ENCODE measurements around the gene ARHGAP4.

Gene ARHGAP4

DNA sequence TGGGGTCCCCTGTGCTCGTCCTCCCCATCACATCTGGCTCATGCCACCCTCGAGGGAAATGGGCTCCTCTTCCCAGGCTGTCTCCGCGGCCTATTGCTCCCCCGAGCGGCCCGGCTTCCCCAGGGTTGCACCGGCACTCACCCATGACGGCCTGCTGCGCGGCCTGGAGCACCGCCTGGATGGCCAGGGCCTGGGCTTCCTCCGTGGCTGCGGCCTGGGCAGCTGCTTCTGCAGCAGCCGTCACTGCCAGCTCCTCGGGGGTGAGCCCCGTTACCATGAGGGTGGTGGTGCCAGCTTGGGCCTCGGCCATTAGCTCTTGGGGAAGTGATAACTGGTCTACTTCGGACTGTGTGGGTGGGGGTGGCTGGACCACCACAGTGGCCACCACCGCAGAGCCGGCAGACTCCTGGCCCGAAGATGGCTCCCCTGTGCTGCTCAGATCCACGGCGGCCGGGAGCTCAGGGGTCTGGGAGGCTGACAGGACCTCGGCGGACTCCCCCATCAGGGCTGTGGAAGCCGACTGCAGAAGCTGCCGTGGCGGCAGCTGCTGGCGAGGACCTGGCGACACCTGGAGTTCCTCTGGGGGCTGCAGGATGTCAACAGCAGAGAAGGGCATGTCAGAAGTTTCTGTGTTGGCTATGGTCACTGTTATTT lies 26.4 kb upstream of the ARHGAP4 start:
- Histone ChIP-seq H3K4me3 (ENCODE audit: low read length) (no peak overlapping the region), H3K9me3 (ENCODE audit: insufficient read depth, low read depth, low read length) (no peaks in the 10 kb centered on the region), H3K27me3 (ENCODE audit: insufficient read depth, low read length) (no peaks in the 10 kb centered on the region), H3K4me1 (ENCODE audit: insufficient read depth, low read length) (0 out of 2 replicates have a peak, but pooled peaks cover 4% of the 10 kb centered on the region), H3K9ac (ENCODE audit: low read depth, low read length) (no peak overlapping the region), H3K36me3 (ENCODE audit: insufficient read depth, low read length) (peaks cover 86% of the 10 kb centered on the region), H3K27ac (ENCODE audit: low read depth, low read length) (peak overlapping the region; percentile 79)
- WGBS: 95% methylated on average over 32 of the region's 32 CpGs

DNA sequence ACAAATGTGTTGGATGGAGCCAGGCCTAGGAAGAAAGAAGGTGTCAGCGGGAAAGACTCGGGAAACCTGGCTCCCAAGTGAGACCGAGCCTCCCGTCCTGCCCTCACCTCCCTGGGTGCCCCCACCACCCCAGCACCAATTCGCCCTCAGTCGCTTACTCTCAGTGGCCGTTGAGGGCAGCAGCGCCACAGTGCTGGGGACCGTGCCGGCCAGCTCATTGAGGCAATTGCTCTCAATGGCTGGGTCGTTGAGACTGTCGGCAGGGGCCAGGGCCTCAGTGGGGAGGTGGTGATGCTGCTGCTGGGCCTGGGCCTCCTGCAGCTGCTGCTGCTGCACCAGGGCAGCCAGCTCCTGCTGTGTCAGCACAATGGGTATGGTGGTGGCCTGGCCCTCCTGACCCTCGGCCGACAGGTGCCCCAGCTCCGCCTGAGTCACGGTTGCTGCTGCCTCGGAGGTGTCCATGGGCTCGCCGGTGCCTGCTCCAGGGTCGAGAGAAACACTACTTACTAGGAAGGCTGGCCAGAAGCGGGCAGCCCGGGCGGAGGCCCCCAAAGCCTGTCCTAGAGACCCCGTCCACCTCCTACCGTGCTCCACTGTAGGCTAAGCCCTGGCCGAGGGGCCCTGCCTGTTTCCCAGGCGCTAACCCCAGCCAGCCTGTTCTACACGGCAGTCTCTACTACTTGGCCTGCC lies 25.8 kb upstream of the ARHGAP4 start:
- Histone ChIP-seq H3K9me3 (ENCODE audit: insufficient read depth, low read depth, low read length) (no peaks in the 10 kb centered on the region), H3K4me3 (ENCODE audit: low read length) (no peak overlapping the region), H3K36me3 (ENCODE audit: insufficient read depth, low read length) (peaks cover 83% of the 10 kb centered on the region), H3K9ac (ENCODE audit: low read depth, low read length) (no peak overlapping the region), H3K27me3 (ENCODE audit: insufficient read depth, low read length) (no peaks in the 10 kb centered on the region), H3K4me1 (ENCODE audit: insufficient read depth, low read length) (0 out of 2 replicates have a peak, but pooled peaks cover 5% of the 10 kb centered on the region), H3K27ac (ENCODE audit: low read depth, low read length) (no peak overlapping the region; the same call in 1 of the 2 replicates)
- WGBS: 94% methylated on average over 28 of the region's 28 CpGs

DNA sequence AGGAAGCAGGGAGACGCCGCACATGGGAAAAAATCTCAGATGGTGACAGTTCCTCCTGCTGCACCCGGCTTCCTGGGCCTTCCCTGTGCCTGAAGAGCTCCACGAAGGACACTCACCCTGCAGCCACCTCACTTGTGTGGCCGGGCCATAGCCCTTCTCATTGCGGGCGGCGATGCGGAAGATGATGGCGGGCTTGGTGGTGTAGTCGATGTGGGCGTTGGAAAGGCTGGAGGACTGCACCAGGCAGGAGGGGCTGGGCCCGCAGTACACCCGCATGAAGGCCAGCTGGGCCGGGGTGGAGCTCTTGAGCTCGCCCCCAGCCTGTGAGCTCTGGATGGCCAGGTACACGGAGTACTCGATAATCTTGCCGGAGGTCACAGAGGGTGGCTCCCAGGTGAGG lies 24.1 kb upstream of the ARHGAP4 start:
- no peak overlapping the region for H3K27ac ChIP-seq (ENCODE audit: low read depth, low read length)
- no peak overlapping the region for H3K9ac ChIP-seq (ENCODE audit: low read depth, low read length)
- no peaks in the 10 kb centered on the region for H3K27me3 ChIP-seq (ENCODE audit: insufficient read depth, low read length)
- 89% methylated on average over 19 of the region's 19 CpGs for WGBS
- 0 out of 2 replicates have a peak, but pooled peaks cover 5% of the 10 kb centered on the region for H3K4me1 ChIP-seq (ENCODE audit: insufficient read depth, low read length)
- no peaks in the 10 kb centered on the region for H3K9me3 ChIP-seq (ENCODE audit: insufficient read depth, low read depth, low read length)
- H3K4me3 ChIP-seq (ENCODE audit: low read length): no peak overlapping the region
- H3K36me3 ChIP-seq (ENCODE audit: insufficient read depth, low read length): peaks cover 66% of the 10 kb centered on the region

DNA sequence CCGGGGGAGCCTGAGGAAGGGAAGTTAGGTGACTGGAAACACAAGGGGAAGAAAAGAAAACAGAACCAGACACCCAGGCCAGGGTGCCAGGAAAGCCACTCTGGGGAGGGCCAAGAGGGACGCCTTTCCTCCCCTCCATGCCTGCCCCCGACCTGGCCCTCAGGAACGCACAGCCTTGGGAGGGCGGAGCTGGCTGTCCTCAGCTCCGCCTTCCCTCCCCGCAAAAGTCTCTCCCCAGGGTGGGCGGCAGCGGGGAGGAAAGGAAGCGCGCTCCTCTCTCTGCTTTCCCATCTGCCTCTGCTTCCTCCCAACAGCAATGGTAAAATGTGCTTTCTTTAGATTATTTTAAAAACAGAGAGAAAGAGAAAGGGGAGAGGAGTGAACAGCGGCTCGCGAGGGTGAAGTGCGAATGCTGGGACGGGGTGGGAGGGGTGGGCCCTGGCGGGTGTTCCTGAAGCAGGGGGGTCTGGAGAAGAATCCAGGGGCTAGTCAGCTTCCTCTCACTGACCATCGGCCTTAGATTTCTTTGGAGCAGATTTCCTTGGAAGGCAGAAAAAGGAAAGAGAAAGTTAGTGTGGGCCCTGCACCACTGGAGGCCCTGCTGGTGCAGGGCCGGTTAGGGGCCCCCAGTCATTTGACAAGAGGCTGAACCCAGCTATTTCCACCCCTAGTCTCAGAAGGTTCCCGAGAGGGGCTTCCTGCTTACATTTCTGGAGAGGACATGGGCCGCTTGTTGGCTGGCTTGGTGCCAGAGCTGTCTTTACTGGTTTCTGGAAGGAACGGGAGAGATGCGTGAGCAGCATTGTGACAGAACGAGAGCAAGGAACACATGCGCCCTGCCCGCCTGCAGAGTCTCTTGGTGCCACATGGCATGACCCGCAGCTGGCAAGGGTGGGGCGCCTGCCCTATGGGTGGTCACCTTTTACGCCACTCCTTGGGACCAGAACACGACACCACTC lies 23.1 kb upstream of the ARHGAP4 start:
- 77% methylated on average over 25 of the region's 30 CpGs for WGBS
- no peaks in the 10 kb centered on the region for H3K9me3 ChIP-seq (ENCODE audit: insufficient read depth, low read depth, low read length)
- no peak overlapping the region for H3K4me3 ChIP-seq (ENCODE audit: low read length)
- no peaks in the 10 kb centered on the region for H3K27me3 ChIP-seq (ENCODE audit: insufficient read depth, low read length)
- peak overlapping the region; percentile 84 for H3K27ac ChIP-seq (ENCODE audit: low read depth, low read length)
- peaks cover 56% of the 10 kb centered on the region for H3K36me3 ChIP-seq (ENCODE audit: insufficient read depth, low read length)
- H3K9ac ChIP-seq (ENCODE audit: low read depth, low read length): no peak overlapping the region
- 0 out of 2 replicates have a peak, but pooled peaks cover 5% of the 10 kb centered on the region for H3K4me1 ChIP-seq (ENCODE audit: insufficient read depth, low read length)

DNA sequence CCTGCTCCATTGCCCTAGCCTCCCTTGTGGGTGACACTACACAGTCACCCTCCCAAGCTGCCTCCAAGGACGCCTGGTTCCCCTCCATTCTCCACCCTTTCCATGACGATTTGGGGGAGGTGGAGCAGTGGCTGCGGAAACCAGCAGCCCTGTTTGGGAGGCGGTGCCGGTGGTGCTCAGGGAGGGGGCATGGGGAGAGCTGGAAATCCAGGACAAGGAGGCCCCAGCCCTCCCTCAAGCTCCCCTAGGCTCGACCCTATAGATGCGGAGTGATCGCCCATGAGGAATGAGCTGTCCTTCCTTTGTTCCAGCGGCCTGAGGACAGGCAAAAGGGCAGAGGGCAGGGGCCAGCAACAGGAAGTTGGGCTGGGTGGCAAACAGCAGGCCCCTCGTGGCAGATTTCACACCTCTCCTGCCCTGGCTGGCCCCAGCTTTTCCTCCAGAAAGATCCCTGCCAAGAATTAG lies 22.0 kb upstream of the ARHGAP4 start:
- Histone ChIP-seq H3K27me3 (ENCODE audit: insufficient read depth, low read length) (no peaks in the 10 kb centered on the region), H3K4me3 (ENCODE audit: low read length) (no peak overlapping the region), H3K9me3 (ENCODE audit: insufficient read depth, low read depth, low read length) (no peaks in the 10 kb centered on the region), H3K9ac (ENCODE audit: low read depth, low read length) (0 out of 2 replicates have a peak overlapping the region, but pooled peaks have one; percentile 19), H3K27ac (ENCODE audit: low read depth, low read length) (peak overlapping the region; percentile 84), H3K4me1 (ENCODE audit: insufficient read depth, low read length) (0 out of 2 replicates have a peak, but pooled peaks cover 5% of the 10 kb centered on the region), H3K36me3 (ENCODE audit: insufficient read depth, low read length) (peaks cover 46% of the 10 kb centered on the region)
- WGBS: 55% methylated on average over 5 of the region's 10 CpGs

DNA sequence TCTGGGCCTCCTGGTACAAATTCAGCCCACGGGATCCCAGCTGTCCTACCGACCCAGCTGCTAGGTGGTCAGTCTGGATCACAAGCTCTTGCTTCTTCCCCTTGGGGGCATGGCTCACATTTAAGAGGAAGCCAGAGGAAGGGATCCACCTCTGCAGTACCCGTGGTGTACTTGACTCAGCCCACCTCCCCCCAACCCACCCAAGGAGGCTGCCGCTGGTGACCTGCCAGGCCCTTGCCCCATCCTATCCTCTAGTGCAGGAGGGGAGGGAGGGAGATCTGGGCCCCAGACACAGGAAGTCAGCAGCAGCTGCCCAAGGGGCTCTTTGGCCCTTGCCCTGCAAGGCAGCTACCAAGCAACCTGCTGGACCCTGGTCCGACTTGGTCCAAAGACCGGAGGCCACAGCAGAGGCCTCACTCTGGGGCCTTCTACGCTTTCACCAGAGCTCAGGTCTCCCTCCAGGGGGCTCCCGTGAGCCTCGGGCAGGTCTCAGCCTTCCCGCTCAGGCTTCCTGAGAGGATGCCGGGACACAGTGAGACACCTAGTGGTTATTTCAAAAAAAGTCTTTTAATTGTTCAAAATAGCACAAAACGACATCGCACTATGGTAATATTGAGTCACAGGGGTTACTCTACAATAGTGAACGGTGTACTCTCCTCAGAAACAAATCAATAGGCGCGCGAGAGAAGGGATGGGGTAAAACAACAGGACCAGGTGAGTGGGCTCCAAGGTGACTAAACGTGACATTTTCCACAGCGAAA lies 21.1 kb upstream of the ARHGAP4 start:
- H3K9ac ChIP-seq (ENCODE audit: low read depth, low read length): no peak overlapping the region
- peak overlapping the region; percentile 84; the same call in 1 of the 2 replicates for H3K27ac ChIP-seq (ENCODE audit: low read depth, low read length)
- no peaks in the 10 kb centered on the region for H3K27me3 ChIP-seq (ENCODE audit: insufficient read depth, low read length)
- no peaks in the 10 kb centered on the region for H3K9me3 ChIP-seq (ENCODE audit: insufficient read depth, low read depth, low read length)
- 0 out of 2 replicates have a peak, but pooled peaks cover 5% of the 10 kb centered on the region for H3K4me1 ChIP-seq (ENCODE audit: insufficient read depth, low read length)
- no peak overlapping the region for H3K4me3 ChIP-seq (ENCODE audit: low read length)
- WGBS: 59% methylated on average over 13 of the region's 19 CpGs
- H3K36me3 ChIP-seq (ENCODE audit: insufficient read depth, low read length): peaks cover 38% of the 10 kb centered on the region

DNA sequence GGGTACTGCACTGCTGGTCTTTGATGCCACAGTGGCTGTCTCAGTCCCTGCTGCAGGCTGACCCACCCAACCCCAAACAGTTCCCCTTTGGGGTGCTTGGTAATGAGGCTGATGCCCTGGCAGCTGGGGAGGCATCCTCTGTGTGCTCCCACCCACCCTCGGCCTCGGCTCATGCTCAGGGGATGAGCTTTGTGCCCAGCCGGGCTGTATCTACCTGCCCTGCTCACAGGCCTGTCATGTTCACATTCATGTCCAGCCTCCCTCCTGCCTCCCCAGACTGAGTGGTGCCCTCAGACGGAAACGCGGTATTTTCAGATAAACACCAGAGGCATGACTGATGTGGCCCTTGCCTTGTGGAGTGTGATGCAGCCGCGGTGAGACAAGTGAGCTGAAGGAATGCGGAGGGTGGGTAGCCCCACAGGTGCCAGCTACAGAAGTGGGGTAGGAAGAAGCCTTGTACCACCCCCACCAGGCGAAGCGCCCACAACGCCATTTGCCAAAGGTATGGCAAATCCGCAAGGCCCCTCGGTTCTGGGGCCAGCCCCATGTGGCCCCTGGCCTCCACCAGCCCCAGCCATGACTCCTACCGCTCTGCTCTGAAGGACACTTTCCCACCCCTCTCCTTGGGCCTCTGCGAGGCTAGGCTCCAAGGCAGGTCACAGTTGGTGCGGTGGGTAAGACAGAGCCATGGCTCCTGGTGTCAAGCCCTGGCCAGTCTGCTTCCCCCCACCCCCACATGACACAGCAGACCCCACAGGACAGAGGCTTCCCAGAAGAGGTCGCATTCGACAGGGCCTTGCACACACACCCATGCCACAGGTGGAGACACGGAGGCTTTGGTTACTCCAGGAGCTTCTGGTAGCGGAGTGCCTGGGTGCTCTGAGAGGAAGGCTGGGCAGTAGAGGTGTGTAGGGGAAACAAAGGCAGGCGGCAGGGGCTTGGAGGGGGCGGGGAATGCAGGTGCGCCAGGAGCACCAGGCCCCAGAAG lies 20.2 kb upstream of the ARHGAP4 start:
- Histone ChIP-seq H3K9ac (ENCODE audit: low read depth, low read length) (no peak overlapping the region), H3K4me1 (ENCODE audit: insufficient read depth, low read length) (0 out of 2 replicates have a peak, but pooled peaks cover 5% of the 10 kb centered on the region), H3K9me3 (ENCODE audit: insufficient read depth, low read depth, low read length) (no peaks in the 10 kb centered on the region), H3K27ac (ENCODE audit: low read depth, low read length) (no peak overlapping the region), H3K4me3 (ENCODE audit: low read length) (no peak overlapping the region), H3K27me3 (ENCODE audit: insufficient read depth, low read length) (no peaks in the 10 kb centered on the region), H3K36me3 (ENCODE audit: insufficient read depth, low read length) (peaks cover 28% of the 10 kb centered on the region)
- 96% methylated on average over 24 of the region's 24 CpGs for WGBS

DNA sequence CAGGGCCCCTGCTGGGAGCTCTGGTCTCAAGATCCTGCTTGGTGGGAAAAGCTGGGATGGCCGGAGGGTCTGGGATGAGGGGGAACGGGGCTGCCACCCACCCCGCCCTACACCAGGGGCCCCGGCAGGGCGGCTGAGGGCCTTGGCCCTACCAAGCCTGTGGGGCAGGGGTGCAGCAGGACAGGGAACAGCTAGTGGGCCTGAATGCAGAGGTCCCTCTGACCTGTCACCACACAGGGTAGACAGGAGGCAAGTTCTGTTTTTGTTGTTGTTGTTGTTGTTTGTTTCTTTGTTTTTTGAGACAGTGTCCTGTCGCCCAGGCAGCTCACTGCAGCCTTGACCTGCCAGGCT lies 18.7 kb upstream of the ARHGAP4 start:
- H3K9me3 ChIP-seq (ENCODE audit: insufficient read depth, low read depth, low read length): no peaks in the 10 kb centered on the region
- H3K27me3 ChIP-seq (ENCODE audit: insufficient read depth, low read length): no peaks in the 10 kb centered on the region
- H3K36me3 ChIP-seq (ENCODE audit: insufficient read depth, low read length): peaks cover 14% of the 10 kb centered on the region
- no peak overlapping the region for H3K27ac ChIP-seq (ENCODE audit: low read depth, low read length)
- 0 out of 2 replicates have a peak overlapping the region, but pooled peaks have one; percentile 36 for H3K4me3 ChIP-seq (ENCODE audit: low read length)
- 34% methylated on average over 6 of the region's 6 CpGs for WGBS
- 0 out of 2 replicates have a peak, but pooled peaks cover 5% of the 10 kb centered on the region for H3K4me1 ChIP-seq (ENCODE audit: insufficient read depth, low read length)
- no peak overlapping the region for H3K9ac ChIP-seq (ENCODE audit: low read depth, low read length)

DNA sequence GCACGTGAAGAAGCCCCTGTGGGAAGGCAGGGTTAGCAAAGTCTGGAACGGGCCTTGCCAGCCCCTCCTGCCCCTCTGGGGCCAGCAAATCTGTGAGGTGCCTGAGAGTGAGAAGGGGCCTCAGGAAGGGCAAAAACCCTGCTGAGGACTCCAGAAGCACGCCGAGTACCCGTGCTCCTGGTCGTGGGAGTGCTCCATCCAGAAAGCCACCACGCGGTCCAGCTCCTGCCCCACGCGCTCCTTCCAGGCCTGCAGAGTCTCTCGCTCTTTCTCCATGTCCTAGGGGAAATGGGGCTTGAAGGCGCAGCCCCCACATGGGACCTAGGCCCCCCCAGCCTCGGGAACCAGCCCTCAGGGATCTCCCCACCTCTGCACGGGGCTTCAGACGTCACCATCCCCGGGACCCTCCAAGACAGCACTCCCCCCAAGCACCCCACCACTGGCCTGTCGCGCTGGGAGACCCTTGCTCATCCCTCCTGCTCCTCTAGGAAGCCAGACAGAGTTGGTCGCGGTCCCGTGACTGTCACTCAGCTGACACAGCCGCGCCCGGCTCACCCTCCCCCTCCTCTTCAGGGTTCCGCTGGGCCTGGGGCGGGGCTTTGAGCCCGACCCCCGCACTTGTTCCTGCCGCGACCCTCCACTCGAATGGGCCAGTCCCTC lies 18.2 kb upstream of the ARHGAP4 start, which contains the start of gene RENBP:
Gene RENBP, minus strand, starts transcription at position 504 of the 660 bp plus-strand sequence. Its CDS starts 33 bp downstream, at position 471.
- H3K4me1 ChIP-seq (ENCODE audit: insufficient read depth, low read length): 0 out of 2 replicates have a peak, but pooled peaks cover 5% of the 10 kb centered on the region
- no peaks in the 10 kb centered on the region for H3K9me3 ChIP-seq (ENCODE audit: insufficient read depth, low read depth, low read length)
- H3K36me3 ChIP-seq (ENCODE audit: insufficient read depth, low read length): peaks cover 9% of the 10 kb centered on the region; the same call in 1 of the 2 replicates
- H3K9ac ChIP-seq (ENCODE audit: low read depth, low read length): no peak within 1 kb of the TSS
- 27% methylated on average over 30 of the region's 31 CpGs for WGBS
- H3K27me3 ChIP-seq (ENCODE audit: insufficient read depth, low read length): no peaks in the 10 kb centered on the region
- peak within 1 kb of the TSS; percentile 36 for H3K4me3 ChIP-seq (ENCODE audit: low read length)
- H3K27ac ChIP-seq (ENCODE audit: low read depth, low read length): no peak within 1 kb of the TSS
